Measurements from ENCODE around the gene EXOC2. TPM values are rescaled to one million over a fixed set of nuclear protein-coding genes. Genes with fewer than 3 reads are reported as not detected.

The EXOC2 gene
- total RNA-seq, 1 donor from 2014 or later = 35.3 TPM

GRCh38 chr6:503610-504362 is 189.2 kb downstream of the EXOC2 start:
- DNase-seq (ENCODE audit: low read depth) = no peak

GRCh38 chr6:502761-503160 is 190.2 kb downstream of the EXOC2 start:
- TF ChIP-seq CTCF (IDR thresholded peaks at IDR 0.05; ENCODE audit: insufficient read depth, low read length, poor library complexity, severe bottlenecking) = no peak
- no peak for DNase-seq (ENCODE audit: low read depth)
- H3K27me3 ChIP-seq (ENCODE audit: control insufficient read depth, insufficient read depth, low read length) = no peaks in the 10 kb centered on the region

More at GRCh38 chr6:503610-504362, 189.2 kb downstream of the EXOC2 start:
- no peaks in the 10 kb centered on the region for H3K27me3 ChIP-seq (ENCODE audit: control insufficient read depth, insufficient read depth, low read length)
- TF ChIP-seq CTCF (IDR thresholded peaks at IDR 0.05; ENCODE audit: insufficient read depth, low read length, poor library complexity, severe bottlenecking) = no peak
- H3K36me3 ChIP-seq (ENCODE audit: control insufficient read depth, insufficient read depth, low read length) = no peaks in the 10 kb centered on the region
- no peak overlapping the region for H3K4me3 ChIP-seq (ENCODE audit: low read depth, low read length)

GRCh38 chr6:501891-502601 is 190.9 kb downstream of the EXOC2 start:
- Histone ChIP-seq H3K4me3 (ENCODE audit: low read depth, low read length) (no peak overlapping the region), H3K27me3 (ENCODE audit: control insufficient read depth, insufficient read depth, low read length) (no peaks in the 10 kb centered on the region), H3K36me3 (ENCODE audit: control insufficient read depth, insufficient read depth, low read length) (no peaks in the 10 kb centered on the region)
- DNase-seq (ENCODE audit: low read depth) = no peak
- no peak for TF ChIP-seq CTCF (IDR thresholded peaks at IDR 0.05; ENCODE audit: insufficient read depth, low read length, poor library complexity, severe bottlenecking)

More at GRCh38 chr6:502761-503160, 190.2 kb downstream of the EXOC2 start:
- Histone ChIP-seq H3K36me3 (ENCODE audit: control insufficient read depth, insufficient read depth, low read length) (no peaks in the 10 kb centered on the region), H3K4me3 (ENCODE audit: low read depth, low read length) (no peak overlapping the region)

GRCh38 chr6:499617-500016 is 193.3 kb downstream of the EXOC2 start:
- no peaks in the 10 kb centered on the region for H3K27me3 ChIP-seq (ENCODE audit: control insufficient read depth, insufficient read depth, low read length)
- DNase-seq (ENCODE audit: low read depth) = no peak
- peaks cover 1% of the 10 kb centered on the region for H3K36me3 ChIP-seq (ENCODE audit: control insufficient read depth, insufficient read depth, low read length)
- TF ChIP-seq CTCF (IDR thresholded peaks at IDR 0.05; ENCODE audit: insufficient read depth, low read length, poor library complexity, severe bottlenecking) = no peak
- no peak overlapping the region for H3K4me3 ChIP-seq (ENCODE audit: low read depth, low read length)

- Histone ChIP-seq H3K27me3 (ENCODE audit: control insufficient read depth, insufficient read depth, low read length) (no peaks in the 10 kb centered on the region), H3K36me3 (ENCODE audit: control insufficient read depth, insufficient read depth, low read length) (peaks cover 1% of the 10 kb centered on the region), H3K4me3 (ENCODE audit: low read depth, low read length) (no peak overlapping the region)
- TF ChIP-seq CTCF (IDR thresholded peaks at IDR 0.05; ENCODE audit: insufficient read depth, low read length, poor library complexity, severe bottlenecking) = no peak
- no peak for DNase-seq (ENCODE audit: low read depth)
Measured at GRCh38 chr6:498795-499231, 194.1 kb downstream of the EXOC2 start.

Data from kidney epithelial cell (primary cell).